Mucosa of descending colon (tissue), 3 donors: Measurements from ENCODE around the gene USP43. TPM values are rescaled to one million over a fixed set of nuclear protein-coding genes. Genes with fewer than 3 reads are reported as not detected.
"Not testable (repeated sequence)": the region's sequence is repeated elsewhere in the genome, so short reads cannot be mapped to it uniquely, and the experiment has no call there.

Experiments used
- ATAC-seq: fragments of 200-7000 bp; cut with Tn5 transposase; one replicate; pipeline ENCODE4 v1.9.1; 2020; ENCODE audit warnings: mild to moderate bottlenecking, moderate library complexity
- DNase-seq, 3 donors: peaks; one replicate each; pipeline ENCODE4 v3.0.0-alpha.2; 2020
- H3K36me3 ChIP-seq: fragments of 200-600 bp; one replicate; pipeline ENCODE4 v1.8.0; 2021; ENCODE audit warnings: low read depth, mild to moderate bottlenecking
- H3K4me1 ChIP-seq: fragments of 200-600 bp; one replicate; pipeline ENCODE4 v1.8.0; 2021; ENCODE audit warnings: low read depth, mild to moderate bottlenecking
- H3K4me3 ChIP-seq: fragments of 200-600 bp; one replicate; pipeline ENCODE4 v1.8.0; 2021; ENCODE audit warnings: mild to moderate bottlenecking
- H3K9me3 ChIP-seq: fragments of 200-600 bp; one replicate; pipeline ENCODE4 v1.8.0; 2021; ENCODE audit warnings: mild to moderate bottlenecking
- CTCF ChIP-seq: fragments of 200-600 bp; IDR thresholded peaks from one replicate; pipeline ENCODE4 v1.8.0; 2022; ENCODE audit warnings: antibody characterized with exemption, mild to moderate bottlenecking
- intact Hi-C, 2 donors: fragments of 100-400 bp; cut with DNase I in 1 of 2; cut with micrococcal nuclease in 1 of 2; formaldehyde crosslinking; loops; one replicate each; pipeline versions ENCODE4 v1.11.0 to v1.11.1; 2022; cut with DNase I, micrococcal nuclease
- total RNA-seq, 3 donors: library from RNA; stranded (reverse); fragmentation: NEBNext Ultra II Directional in 2 of 3; extraction: Animal tissue kit (Norgen Biotek cat#: 25700) in 2 of 3; gene quantifications; one replicate each; pipeline versions ENCODE4 v1.2.1 to v1.2.4, GENCODE V29; 2021 to 2023
- donor health status: DM: no; HTN: no; CAD: no; lungs with moderate emphysema.
- donor health status: DM: no; HTN: no; CAD: no.
- donor health status: DM: no; HTN: yes; CAD: no.

USP43 gene
- total RNA-seq, 3 donors from 2014 or later, result 7.2 to 18.4 (median 13.6) TPM

DNA sequence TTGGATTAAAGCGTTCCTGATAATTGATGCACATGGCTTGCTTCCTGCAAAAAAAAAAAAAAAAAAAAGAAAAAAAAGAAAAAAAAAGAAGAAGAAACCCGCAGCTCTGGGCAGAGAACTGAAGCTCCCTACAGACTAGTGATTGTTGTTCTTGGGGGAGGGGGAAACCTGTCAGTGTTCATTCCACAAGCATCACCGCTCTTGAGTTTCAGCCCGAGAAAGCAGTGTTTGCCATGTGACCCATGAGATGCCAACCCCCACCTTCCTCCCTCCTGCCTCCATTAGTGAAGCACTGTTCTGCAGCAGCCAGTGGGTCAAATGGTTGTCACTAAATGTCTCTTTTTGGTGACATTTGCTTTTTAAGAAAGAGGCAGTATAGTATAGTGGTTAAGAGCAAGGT is 1.7 kb downstream of the USP43 start:
- H3K4me1 ChIP-seq, result peaks cover 5% of the 10 kb centered on the region
- no peak for TF ChIP-seq CTCF
- ATAC-seq (no peak), DNase-seq (peak in 1 of 3 donors; percentile 23)
- intact Hi-C loops, result no loop called here
- no peaks in the 10 kb centered on the region for H3K9me3 ChIP-seq
- H3K36me3 ChIP-seq, result no peaks in the 10 kb centered on the region
- no peak overlapping the region for H3K4me3 ChIP-seq

DNA sequence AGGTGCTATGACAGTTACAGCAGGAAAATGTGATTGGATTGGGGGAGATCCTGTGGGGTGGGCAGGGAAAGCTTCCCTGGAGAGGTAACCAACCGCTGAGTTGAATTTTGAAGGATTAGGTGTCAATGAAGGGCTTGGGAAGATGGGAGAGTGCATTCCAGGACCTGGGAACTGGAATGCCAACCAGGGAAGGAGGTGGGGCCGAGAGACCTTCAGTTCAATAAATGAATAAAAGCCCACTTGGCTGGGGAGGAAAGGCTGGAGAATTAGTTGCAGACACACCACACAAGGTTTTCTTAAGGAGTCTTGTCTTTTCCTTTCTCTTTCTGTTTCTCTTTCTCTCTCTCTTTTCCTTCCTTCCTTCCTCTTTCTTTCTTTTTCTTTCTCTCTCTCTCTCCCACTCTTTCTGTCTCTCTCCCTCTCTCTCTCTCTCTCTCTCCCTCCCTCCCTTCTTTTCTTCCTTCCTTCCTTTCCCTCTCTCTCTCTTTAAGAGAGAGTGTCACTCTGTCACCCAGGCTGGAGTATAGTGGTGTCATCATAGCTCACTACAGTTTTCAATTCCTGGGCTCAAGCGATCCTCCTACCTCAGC is 3.3 kb downstream of the USP43 start:
- no peak overlapping the region for H3K4me3 ChIP-seq

DNA sequence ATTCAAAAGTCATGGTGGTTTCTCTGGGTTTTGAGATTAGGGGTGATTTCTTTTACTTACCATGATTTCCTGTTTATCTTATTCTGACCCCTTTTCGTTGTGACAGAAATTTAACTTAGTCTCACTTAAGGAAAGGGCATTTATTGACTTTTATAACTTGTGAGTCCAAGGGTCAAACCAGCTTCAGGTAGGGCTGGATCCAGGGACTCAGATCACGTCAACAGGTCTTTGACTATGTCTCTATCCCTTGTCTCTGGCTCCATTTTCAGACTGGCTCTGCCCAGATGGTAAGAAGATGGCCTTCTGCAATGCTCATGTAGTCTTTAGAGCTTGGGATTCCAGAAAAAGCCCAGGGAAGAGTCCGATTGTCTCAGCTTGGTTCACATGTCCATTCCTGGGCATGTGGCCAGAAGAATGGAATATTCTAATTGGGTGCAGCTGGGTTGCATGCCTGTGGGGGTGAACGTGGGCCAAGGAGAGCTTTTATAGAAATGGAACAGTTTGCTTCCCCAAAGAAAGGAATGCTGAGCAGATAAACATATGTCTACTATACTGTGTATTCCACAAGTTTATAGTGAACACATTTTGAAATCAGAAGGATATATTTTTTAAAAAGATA is 13.4 kb downstream of the USP43 start:
- Histone ChIP-seq H3K4me1 (no peaks in the 10 kb centered on the region), H3K36me3 (no peaks in the 10 kb centered on the region), H3K4me3 (no peak overlapping the region), H3K9me3 (no peaks in the 10 kb centered on the region)
- DNase-seq, result peak in 1 of 3 donors; percentile 71
- no peak for TF ChIP-seq CTCF
- ATAC-seq, result peak; percentile 72
- intact Hi-C loops, result no loop called here

More for the DNA sequence above, 3.3 kb downstream of the USP43 start:
- H3K9me3 ChIP-seq, result no peaks in the 10 kb centered on the region
- intact Hi-C loops, result no loop called here
- peaks cover 5% of the 10 kb centered on the region for H3K4me1 ChIP-seq
- ATAC-seq (no peak), DNase-seq (no peak)
- TF ChIP-seq CTCF, result no peak
- H3K36me3 ChIP-seq, result no peaks in the 10 kb centered on the region

GRCh38 chr17:9661027-9661426 is 15.7 kb downstream of the USP43 start:
- Histone ChIP-seq H3K36me3 (no peaks in the 10 kb centered on the region), H3K4me3 (no peak overlapping the region), H3K4me1 (no peaks in the 10 kb centered on the region), H3K9me3 (no peaks in the 10 kb centered on the region)
- intact Hi-C loops, result no loop called here
- ATAC-seq (no peak), DNase-seq (no peak)
- TF ChIP-seq CTCF, result no peak

- intact Hi-C loops, ATAC-seq, DNase-seq, H3K4me1 ChIP-seq, H3K9me3 ChIP-seq, H3K36me3 ChIP-seq, H3K4me3 ChIP-seq: not testable (repeated sequence)
Observed at GRCh38 chr17:9663511-9663910, 18.2 kb downstream of the USP43 start.

- H3K4me1 ChIP-seq, result no peaks in the 10 kb centered on the region
- no peak overlapping the region for H3K4me3 ChIP-seq
- no peaks in the 10 kb centered on the region for H3K36me3 ChIP-seq
- no peak for DNase-seq
- TF ChIP-seq CTCF, result no peak
- no peaks in the 10 kb centered on the region for H3K9me3 ChIP-seq
- intact Hi-C loops, result no loop called here
- no peak for ATAC-seq
Observed at GRCh38 chr17:9666461-9667050, 21.2 kb downstream of the USP43 start.
